OCI-LY1 (cell line): Measurements from ENCODE around the gene IRF1.

Experiments
- H2AFZ ChIP-seq: fragments of 200-600 bp; sonication (generic), shearing (Covaris generic); 2 replicates; pipeline ENCODE4 v1.6.0; 2014; ENCODE audit warnings: antibody characterized with exemption, mild to moderate bottlenecking, low read length
- H3F3A ChIP-seq: fragments of 200-600 bp; sonication (generic), shearing (Covaris generic); 2 replicates; pipeline ENCODE4 v1.6.0; 2014; ENCODE audit warnings: mild to moderate bottlenecking, antibody characterized with exemption, low read length, moderate library complexity; ENCODE audit not compliant: insufficient read depth
- H3K27ac ChIP-seq: fragments of 200-600 bp; sonication (generic); 2 replicates; pipeline ENCODE4 v1.5.1; 2014; ENCODE audit warnings: low read length, mixed run types, mild to moderate bottlenecking, low read depth; ENCODE audit not compliant: poor library complexity, severe bottlenecking
- H3K27me3 ChIP-seq: fragments of 200-600 bp; sonication (generic); 2 replicates; pipeline ENCODE4 v1.6.0; 2014; ENCODE audit warnings: antibody characterized with exemption, mild to moderate bottlenecking, low read length, moderate library complexity; ENCODE audit not compliant: insufficient read depth
- H3K36me3 ChIP-seq: fragments of 200-600 bp; sonication (generic); 2 replicates; pipeline ENCODE4 v1.6.1; 2014; ENCODE audit warnings: mild to moderate bottlenecking, antibody characterized with exemption, low read length, moderate library complexity, mixed read lengths; ENCODE audit not compliant: insufficient read depth
- H3K4me1 ChIP-seq: fragments of 200-600 bp; sonication (generic); 2 replicates; pipeline ENCODE4 v1.5.1; 2014; ENCODE audit warnings: mild to moderate bottlenecking, low read length, moderate library complexity; ENCODE audit not compliant: insufficient read depth, severe bottlenecking
- H3K4me2 ChIP-seq: fragments of 200-600 bp; sonication (generic), shearing (Covaris generic); 2 replicates; pipeline ENCODE4 v1.6.1; 2014; ENCODE audit warnings: low read length
- H3K4me3 ChIP-seq: fragments of 200-600 bp; sonication (generic); 2 replicates; pipeline ENCODE4 v1.5.1; 2014; ENCODE audit warnings: low read length, low read depth, mild to moderate bottlenecking, mixed read lengths; ENCODE audit not compliant: poor library complexity, severe bottlenecking
- H3K79me2 ChIP-seq: fragments of 200-600 bp; shearing (Covaris generic); 2 replicates; pipeline ENCODE4 v1.6.1; 2016; ENCODE audit warnings: mixed run types, low read length, mixed read lengths; ENCODE audit not compliant: insufficient read depth
- H3K9ac ChIP-seq: fragments of 200-600 bp; sonication (generic), shearing (Covaris generic); 2 replicates; pipeline ENCODE4 v1.6.1; 2014; ENCODE audit warnings: mild to moderate bottlenecking, low read length, mixed read lengths
- H3K9me2 ChIP-seq: fragments of 200-600 bp; sonication (generic), shearing (Covaris generic); 2 replicates; pipeline ENCODE4 v1.6.1; 2014; ENCODE audit warnings: low read depth, mild to moderate bottlenecking, low read length, mixed read lengths
- H3K9me3 ChIP-seq: fragments of 200-600 bp; shearing (Covaris generic); 2 replicates; pipeline ENCODE4 v1.6.1; 2014; ENCODE audit warnings: low read length, mixed read lengths
- H4K20me1 ChIP-seq: fragments of 200-600 bp; sonication (generic), shearing (Covaris generic); 2 replicates; pipeline ENCODE4 v1.6.0; 2016; ENCODE audit warnings: mild to moderate bottlenecking, low read length; ENCODE audit not compliant: insufficient read depth
- EZH2 ChIP-seq: fragments of 200-600 bp; sonication (generic), shearing (Covaris generic); IDR thresholded peaks from 2 replicates; pipeline ENCODE4 v1.8.0; 2017; ENCODE audit warnings: borderline replicate concordance, mixed run types, mild to moderate bottlenecking, antibody characterized with exemption, low read length, moderate library complexity, mixed read lengths
- TF ChIP-seq, protein P1 (sequence below): fragments of 200-600 bp; sonication (generic), shearing (Covaris generic); IDR thresholded peaks from 2 replicates; pipeline ENCODE4 v1.5.1; 2017; ENCODE audit warnings: mild to moderate bottlenecking, antibody characterized with exemption, low read length, moderate library complexity, mixed read lengths

IRF1 gene

GRCh38 chr5:132463811-132464155, 26.8 kb downstream of the IRF1 start:
- Histone ChIP-seq H3K79me2 (no peaks in the 10 kb centered on the region), H3K4me3 (no peak overlapping the region), H3K9me3 (no peaks in the 10 kb centered on the region), H3K27ac (no peak overlapping the region), H3K9me2 (no peaks in the 10 kb centered on the region), H3K27me3 (no peaks in the 10 kb centered on the region; the same call in 1 of the 2 replicates), H3F3A (no peaks in the 10 kb centered on the region), H3K9ac (no peak overlapping the region), H3K4me1 (peaks cover 44% of the 10 kb centered on the region), H4K20me1 (no peaks in the 10 kb centered on the region), H2AFZ (no peak overlapping the region), H3K36me3 (no peaks in the 10 kb centered on the region), H3K4me2 (no peak overlapping the region)
- TF ChIP-seq, protein P1, sequence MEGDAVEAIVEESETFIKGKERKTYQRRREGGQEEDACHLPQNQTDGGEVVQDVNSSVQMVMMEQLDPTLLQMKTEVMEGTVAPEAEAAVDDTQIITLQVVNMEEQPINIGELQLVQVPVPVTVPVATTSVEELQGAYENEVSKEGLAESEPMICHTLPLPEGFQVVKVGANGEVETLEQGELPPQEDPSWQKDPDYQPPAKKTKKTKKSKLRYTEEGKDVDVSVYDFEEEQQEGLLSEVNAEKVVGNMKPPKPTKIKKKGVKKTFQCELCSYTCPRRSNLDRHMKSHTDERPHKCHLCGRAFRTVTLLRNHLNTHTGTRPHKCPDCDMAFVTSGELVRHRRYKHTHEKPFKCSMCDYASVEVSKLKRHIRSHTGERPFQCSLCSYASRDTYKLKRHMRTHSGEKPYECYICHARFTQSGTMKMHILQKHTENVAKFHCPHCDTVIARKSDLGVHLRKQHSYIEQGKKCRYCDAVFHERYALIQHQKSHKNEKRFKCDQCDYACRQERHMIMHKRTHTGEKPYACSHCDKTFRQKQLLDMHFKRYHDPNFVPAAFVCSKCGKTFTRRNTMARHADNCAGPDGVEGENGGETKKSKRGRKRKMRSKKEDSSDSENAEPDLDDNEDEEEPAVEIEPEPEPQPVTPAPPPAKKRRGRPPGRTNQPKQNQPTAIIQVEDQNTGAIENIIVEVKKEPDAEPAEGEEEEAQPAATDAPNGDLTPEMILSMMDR, result no peak
- TF ChIP-seq EZH2, result no peak

DNA sequence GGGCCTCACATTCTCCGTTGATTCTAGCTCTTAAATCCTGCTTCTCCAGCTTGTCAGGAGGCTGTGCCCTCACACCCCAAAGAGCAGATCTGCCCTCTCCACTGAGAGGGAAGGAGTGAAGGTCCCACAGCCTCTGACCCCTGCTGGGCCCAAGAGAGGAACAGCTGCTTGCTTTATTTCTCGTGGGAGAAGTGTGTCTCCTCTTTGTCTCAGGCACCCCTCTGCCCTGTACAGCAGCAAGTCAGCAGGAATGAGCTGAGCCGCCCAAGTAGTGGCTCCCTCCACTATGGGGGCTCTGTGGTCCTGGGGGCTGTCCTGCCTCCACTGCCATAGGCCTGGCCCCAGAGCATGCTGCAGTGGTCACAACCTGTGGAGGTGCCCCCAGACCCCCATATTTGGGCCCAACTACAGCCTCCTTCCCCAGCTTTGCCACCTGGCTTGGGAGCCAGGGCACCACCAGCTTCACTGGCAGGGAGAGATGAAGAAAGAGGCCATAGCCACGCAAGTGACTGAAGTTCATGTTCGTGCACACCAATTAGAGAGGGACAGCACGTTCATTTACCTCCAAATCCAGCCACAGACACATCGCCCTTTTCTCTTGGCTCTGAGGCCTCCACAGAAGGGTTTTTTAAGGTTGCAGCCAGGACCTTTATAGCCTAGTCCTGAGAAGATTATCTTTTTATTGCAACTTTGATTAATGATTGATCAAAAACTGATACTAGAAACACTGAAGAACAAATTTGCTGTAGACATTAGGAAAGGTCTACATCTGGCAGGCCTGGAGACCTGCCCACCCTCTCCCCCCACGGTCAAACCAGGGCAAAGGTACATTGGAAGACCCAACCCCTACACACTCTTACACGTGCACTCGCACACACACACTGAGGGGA, 27.5 kb downstream of the IRF1 start:
- no peaks in the 10 kb centered on the region for H3F3A ChIP-seq

DNA sequence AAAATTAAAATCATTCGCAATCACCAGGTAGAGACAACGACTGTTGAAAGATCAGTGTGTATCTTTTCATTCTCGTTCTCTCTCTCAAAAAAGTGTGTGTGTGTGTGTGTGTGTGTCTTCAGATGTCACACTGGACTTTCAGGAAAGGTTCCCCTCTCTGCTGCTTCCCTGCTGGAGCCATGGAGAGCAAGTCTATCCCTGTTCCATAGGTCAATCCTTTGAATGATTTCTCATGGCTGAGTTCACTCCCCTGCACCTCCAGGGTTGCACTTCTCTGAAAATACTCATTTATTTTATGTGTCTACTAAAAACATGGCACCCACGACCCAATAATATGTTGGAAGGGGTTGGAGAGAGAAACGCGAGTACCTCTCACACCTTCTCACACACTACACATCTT, 28.2 kb downstream of the IRF1 start:
- Histone ChIP-seq H3F3A (no peaks in the 10 kb centered on the region), H3K36me3 (no peaks in the 10 kb centered on the region), H3K79me2 (no peaks in the 10 kb centered on the region), H3K27ac (no peak overlapping the region), H4K20me1 (no peaks in the 10 kb centered on the region), H3K4me2 (no peak overlapping the region), H3K4me3 (no peak overlapping the region), H3K4me1 (peaks cover 49% of the 10 kb centered on the region), H3K27me3 (no peaks in the 10 kb centered on the region; the same call in 1 of the 2 replicates), H3K9me2 (no peaks in the 10 kb centered on the region), H3K9me3 (no peaks in the 10 kb centered on the region), H2AFZ (no peak overlapping the region), H3K9ac (no peak overlapping the region)
- TF ChIP-seq, protein P1, result no peak

More for the DNA sequence above, 27.5 kb downstream of the IRF1 start:
- H3K27ac ChIP-seq, result no peak overlapping the region
- no peaks in the 10 kb centered on the region for H4K20me1 ChIP-seq
- H3K9ac ChIP-seq, result no peak overlapping the region
- no peak overlapping the region for H3K4me3 ChIP-seq
- no peaks in the 10 kb centered on the region for H3K79me2 ChIP-seq
- H3K36me3 ChIP-seq, result no peaks in the 10 kb centered on the region
- TF ChIP-seq, protein P1, result no peak
- no peak for TF ChIP-seq EZH2
- no peaks in the 10 kb centered on the region for H3K9me3 ChIP-seq
- peaks cover 49% of the 10 kb centered on the region for H3K4me1 ChIP-seq
- no peaks in the 10 kb centered on the region for H3K9me2 ChIP-seq
- no peak overlapping the region for H3K4me2 ChIP-seq
- no peak overlapping the region for H2AFZ ChIP-seq
- no peaks in the 10 kb centered on the region; the same call in 1 of the 2 replicates for H3K27me3 ChIP-seq
